Measurements from ENCODE around the gene PCED1B.

- TF ChIP-seq TRIM28 (IDR thresholded peaks at IDR 0.05; ENCODE audit: borderline replicate concordance, low read length) (no peak), ZNF785 (tag by site-specific recombination; IDR thresholded peaks at IDR 0.05) (no peak), ZNF707 (tag by site-specific recombination; IDR thresholded peaks at IDR 0.05) (no peak), CTCF (tag by site-specific recombination; IDR thresholded peaks at IDR 0.05) (no peak), GLIS2 (tag by site-specific recombination; IDR thresholded peaks at IDR 0.05) (no peak), PRDM1 (tag by site-specific recombination; IDR thresholded peaks at IDR 0.05) (no peak), PATZ1 (tag by site-specific recombination; IDR thresholded peaks at IDR 0.05) (no peak), ZBTB21 (tag by site-specific recombination; IDR thresholded peaks at IDR 0.05) (no peak), ZEB2 (tag by site-specific recombination; IDR thresholded peaks at IDR 0.05) (no peak), ZNF658 (tag by site-specific recombination; IDR thresholded peaks at IDR 0.05) (no peak), KLF10 (tag by site-specific recombination; IDR thresholded peaks at IDR 0.05) (no peak)
These were observed 188.2 kb downstream of the PCED1B start for GRCh38 chr12:47267571-47267970.

Measured in HEK293 (cell line).